Lung (tissue), 12 donors: Measurements from ENCODE around the gene NPIPB2. TPM values are rescaled to one million over a fixed set of nuclear protein-coding genes. Genes with fewer than 3 reads are reported as not detected.

ENCODE experiments used
- ATAC-seq: fragments of 200-7000 bp; cut with Tn5 transposase; one replicate; pipeline ENCODE4 v1.9.1; 2020; ENCODE audit warnings: moderate number of reproducible peaks; ENCODE audit not compliant: insufficient read depth, low FRiP score
- DNase-seq, 3 donors: peaks; one replicate each; pipeline ENCODE4 v3.0.0-alpha.2; 2013 to 2017
- H3K27ac ChIP-seq, 2 donors: one replicate each; pipeline ENCODE4 v1.5.1; 2013; ENCODE audit warnings: mild to moderate bottlenecking in 2 of 2, moderate library complexity in 2 of 2, control low read depth in 1 of 2, inconsistent platforms in 1 of 2, low read depth in 1 of 2, low read length in 1 of 2
- H3K27me3 ChIP-seq, 3 donors: one replicate each; pipeline ENCODE4 v1.5.1; 2013; ENCODE audit warnings: low read length in 2 of 3; ENCODE audit not compliant: control insufficient read depth in 3 of 3, insufficient read depth in 3 of 3
- H3K36me3 ChIP-seq, 4 donors: one replicate each; pipeline ENCODE4 v1.5.1; 2013; ENCODE audit warnings: low read length in 4 of 4, mild to moderate bottlenecking in 1 of 4, moderate library complexity in 1 of 4; ENCODE audit not compliant: control insufficient read depth in 4 of 4, insufficient read depth in 4 of 4
- H3K4me1 ChIP-seq, 5 donors: one replicate each; pipeline ENCODE4 v1.5.1; 2013; ENCODE audit warnings: low read length in 5 of 5, mild to moderate bottlenecking in 2 of 5, moderate library complexity in 1 of 5; ENCODE audit not compliant: control insufficient read depth in 5 of 5, insufficient read depth in 5 of 5
- H3K4me3 ChIP-seq: one replicate; pipeline ENCODE4 v1.5.1; 2013; ENCODE audit warnings: mild to moderate bottlenecking, control low read depth, moderate library complexity
- H3K9ac ChIP-seq, 2 donors: one replicate each; pipeline ENCODE4 v1.5.1; 2013; ENCODE audit warnings: low read length in 2 of 2, control low read depth in 1 of 2; ENCODE audit not compliant: insufficient read depth in 1 of 2
- H3K9me3 ChIP-seq, 4 donors: one replicate each; pipeline ENCODE4 v1.5.1; 2013; ENCODE audit warnings: low read length in 3 of 4, mild to moderate bottlenecking in 1 of 4, moderate library complexity in 1 of 4; ENCODE audit not compliant: control insufficient read depth in 4 of 4, insufficient read depth in 3 of 4
- WGBS, 2 donors: extraction: QIAGEN DNeasy Blood & Tissue Kit; methylation state at CpG; one replicate each; pipeline ENCODE4 v1.1.7; 2013; 5-methylcytosine and 5-hydroxymethylcytosine counted together
- polyA plus RNA-seq, 2 donors: library from polyadenylated mRNA; stranded (reverse); fragments of 200-250 nt; gene quantifications; one replicate each; pipeline ENCODE4 v1.2.1, GENCODE V29; 2013
- total RNA-seq, 2 donors: library from RNA; depleted of rRNA in 1 of 2; stranded (reverse); fragments of >200 nt in 1 of 2; gene quantifications; one replicate each; pipeline ENCODE4 v1.2.1, GENCODE V29; 2014 to 2021
- TF ChIP-seq, protein P1 (sequence below): IDR thresholded peaks from 2 replicates; pipeline ENCODE4 v1.5.1; 2012; ENCODE audit warnings: mild to moderate bottlenecking; ENCODE audit errors: control extremely low read depth, extremely low read depth
- donor health status: control.
- donor health status: control.
- donor health status: Bipolar disorder and iron deficiency.
- donor health status: healthy.
- donor health status: DM: yes; HTN: yes; CAD: no.

NPIPB2 gene
- total and polyA plus RNA-seq, 4 donors, result 5.5 to 10.1 (median 7.5) TPM

DNA sequence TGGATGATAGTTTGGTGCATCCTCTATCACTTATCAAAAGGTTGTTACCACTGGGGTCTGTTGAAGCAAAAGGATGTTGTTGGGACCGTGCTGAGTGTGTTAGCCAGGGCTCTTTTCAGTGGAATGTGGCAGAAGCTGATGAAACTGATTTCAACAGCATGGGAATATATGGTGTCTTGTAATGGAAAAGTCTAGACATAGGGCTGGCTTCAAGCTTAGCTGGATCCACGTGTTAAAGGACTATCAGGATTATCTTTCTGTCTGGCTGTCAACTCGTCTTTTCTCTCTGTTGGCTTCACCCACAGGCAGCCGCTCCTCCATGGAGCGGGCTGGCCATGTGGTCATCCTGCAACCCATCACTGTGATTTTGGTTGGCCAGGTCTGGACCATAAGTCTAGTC is 43.4 kb upstream of the NPIPB2 start:
- no peak for ATAC-seq

DNA sequence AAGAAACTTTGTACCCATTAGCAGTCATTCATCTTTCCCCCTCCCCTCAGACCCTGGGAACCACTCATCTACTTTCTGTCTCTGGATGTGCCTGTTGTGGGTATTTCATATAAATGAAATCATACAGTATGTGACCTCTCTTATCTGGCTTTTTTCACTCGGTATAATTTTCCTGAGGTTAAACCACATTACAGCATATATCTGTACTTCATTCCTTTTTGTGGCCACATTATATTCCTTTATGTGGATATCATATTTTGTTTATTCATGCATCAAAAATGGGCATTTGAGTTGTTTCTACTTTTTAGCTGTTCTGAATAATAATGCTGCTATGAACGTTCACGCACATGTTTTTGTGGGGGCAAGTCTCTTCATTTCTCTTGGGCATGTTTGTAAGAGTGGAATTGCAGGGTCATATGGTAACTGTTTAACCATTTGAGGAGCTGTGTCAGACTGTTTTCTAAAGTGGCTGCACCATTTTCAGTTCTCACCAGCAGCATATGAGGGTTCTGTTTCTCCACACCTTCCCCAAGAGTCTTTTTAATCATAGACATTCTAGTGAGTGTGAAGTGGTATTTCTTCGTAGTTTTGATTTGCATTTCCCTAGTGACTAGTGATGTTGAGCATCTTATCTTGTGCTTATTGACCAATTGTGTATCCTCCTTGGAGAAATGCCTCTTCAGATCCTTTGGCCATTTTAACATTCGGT is 38.4 kb upstream of the NPIPB2 start:
- peaks cover 0 to 19% (median 5%) of the 10 kb centered on the region in 5 donors for H3K4me1 ChIP-seq
- H3K36me3 ChIP-seq, result no peaks in the 10 kb centered on the region
- 79 to 82% methylated on average over 5 of the region's 5 CpGs for WGBS, 2 donors
- no peaks in the 10 kb centered on the region for H3K9me3 ChIP-seq
- DNase-seq, result no peak
- no peak overlapping the region for H3K9ac ChIP-seq
- no peak for ATAC-seq
- H3K4me3 ChIP-seq, result no peak overlapping the region
- TF ChIP-seq, protein P1, sequence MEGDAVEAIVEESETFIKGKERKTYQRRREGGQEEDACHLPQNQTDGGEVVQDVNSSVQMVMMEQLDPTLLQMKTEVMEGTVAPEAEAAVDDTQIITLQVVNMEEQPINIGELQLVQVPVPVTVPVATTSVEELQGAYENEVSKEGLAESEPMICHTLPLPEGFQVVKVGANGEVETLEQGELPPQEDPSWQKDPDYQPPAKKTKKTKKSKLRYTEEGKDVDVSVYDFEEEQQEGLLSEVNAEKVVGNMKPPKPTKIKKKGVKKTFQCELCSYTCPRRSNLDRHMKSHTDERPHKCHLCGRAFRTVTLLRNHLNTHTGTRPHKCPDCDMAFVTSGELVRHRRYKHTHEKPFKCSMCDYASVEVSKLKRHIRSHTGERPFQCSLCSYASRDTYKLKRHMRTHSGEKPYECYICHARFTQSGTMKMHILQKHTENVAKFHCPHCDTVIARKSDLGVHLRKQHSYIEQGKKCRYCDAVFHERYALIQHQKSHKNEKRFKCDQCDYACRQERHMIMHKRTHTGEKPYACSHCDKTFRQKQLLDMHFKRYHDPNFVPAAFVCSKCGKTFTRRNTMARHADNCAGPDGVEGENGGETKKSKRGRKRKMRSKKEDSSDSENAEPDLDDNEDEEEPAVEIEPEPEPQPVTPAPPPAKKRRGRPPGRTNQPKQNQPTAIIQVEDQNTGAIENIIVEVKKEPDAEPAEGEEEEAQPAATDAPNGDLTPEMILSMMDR, result no peak
- no peak overlapping the region for H3K27ac ChIP-seq
- H3K27me3 ChIP-seq, result no peaks in the 10 kb centered on the region

More for the DNA sequence above, 43.4 kb upstream of the NPIPB2 start:
- no peak overlapping the region for H3K4me3 ChIP-seq
- H3K27ac ChIP-seq, result no peak overlapping the region
- no peaks in the 10 kb centered on the region for H3K27me3 ChIP-seq
- no peaks in the 10 kb centered on the region for H3K36me3 ChIP-seq
- H3K4me1 ChIP-seq, result peaks cover 0 to 8% (median 0%) of the 10 kb centered on the region in 5 donors
- 70 to 83% methylated on average over 5 of the region's 5 CpGs for WGBS, 2 donors
- TF ChIP-seq, protein P1, result no peak
- no peak overlapping the region for H3K9ac ChIP-seq
- no peak for DNase-seq
- no peaks in the 10 kb centered on the region for H3K9me3 ChIP-seq

DNA sequence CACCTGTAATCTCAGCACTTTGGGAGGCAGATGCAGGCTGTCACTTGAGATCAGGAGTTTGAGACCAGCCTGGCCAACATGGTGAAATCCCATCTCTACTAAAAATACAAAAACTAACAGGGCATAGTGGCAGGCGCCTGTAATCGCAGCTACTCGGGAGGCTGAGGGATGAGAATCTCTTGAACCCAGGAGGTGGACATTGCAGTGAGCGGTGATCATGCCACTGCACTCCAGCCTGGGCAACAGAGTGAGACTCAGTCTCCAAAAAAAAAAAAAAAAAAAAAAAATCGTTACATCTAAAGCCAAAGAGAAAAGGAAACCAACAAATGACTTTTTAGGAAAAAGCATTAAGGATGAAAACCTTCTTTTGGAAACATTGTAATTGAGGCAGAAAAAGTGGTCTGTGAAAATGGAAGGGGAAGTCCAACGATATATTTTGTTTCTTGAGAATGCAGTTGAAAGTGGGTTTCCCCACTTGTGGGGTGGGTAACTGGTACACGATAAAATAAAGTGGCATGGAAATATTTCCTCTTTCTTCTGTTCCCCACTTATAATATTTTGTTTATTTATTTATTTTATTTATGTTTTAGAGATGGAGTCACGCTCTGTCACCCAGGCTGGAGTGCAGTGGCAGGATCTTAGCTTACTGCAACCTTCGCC is 37.3 kb upstream of the NPIPB2 start:
- ATAC-seq, result no peak

More for the DNA sequence above, 37.3 kb upstream of the NPIPB2 start:
- no peak overlapping the region for H3K27ac ChIP-seq
- H3K4me1 ChIP-seq, result peaks cover 0 to 19% (median 5%) of the 10 kb centered on the region in 5 donors
- H3K4me3 ChIP-seq, result no peak overlapping the region
- no peaks in the 10 kb centered on the region for H3K27me3 ChIP-seq
- no peak for DNase-seq
- 78 to 85% methylated on average over 9 of the region's 9 CpGs for WGBS, 2 donors
- no peak overlapping the region for H3K9ac ChIP-seq
- TF ChIP-seq, protein P1, result no peak
- no peaks in the 10 kb centered on the region for H3K9me3 ChIP-seq
- no peaks in the 10 kb centered on the region for H3K36me3 ChIP-seq
